Measurements from ENCODE around the gene BRS3.
A peak's percentile ranks its signal among the peaks of the same experiment; 100 is the strongest.

BRS3 gene

DNA sequence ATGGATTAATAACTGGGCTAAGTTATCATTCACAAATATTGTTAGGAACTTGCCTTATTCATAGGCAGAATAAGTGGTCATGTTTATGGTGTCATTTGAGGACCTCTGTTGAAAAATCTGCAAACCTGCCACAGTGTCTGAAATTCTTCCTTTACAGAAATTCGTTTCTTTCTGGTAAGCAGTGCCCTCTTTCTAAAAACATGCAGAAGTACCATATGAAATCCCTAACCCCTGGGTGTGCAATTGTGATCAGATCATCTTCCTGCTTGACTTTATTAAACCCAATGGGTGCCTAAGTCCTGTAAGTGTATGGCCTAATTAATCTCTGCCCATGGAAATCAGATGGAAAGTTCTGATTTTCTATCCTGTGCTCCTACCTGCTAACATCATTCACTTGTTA, 5.3 kb downstream of the BRS3 start:
- TF ChIP-seq, protein P1, sequence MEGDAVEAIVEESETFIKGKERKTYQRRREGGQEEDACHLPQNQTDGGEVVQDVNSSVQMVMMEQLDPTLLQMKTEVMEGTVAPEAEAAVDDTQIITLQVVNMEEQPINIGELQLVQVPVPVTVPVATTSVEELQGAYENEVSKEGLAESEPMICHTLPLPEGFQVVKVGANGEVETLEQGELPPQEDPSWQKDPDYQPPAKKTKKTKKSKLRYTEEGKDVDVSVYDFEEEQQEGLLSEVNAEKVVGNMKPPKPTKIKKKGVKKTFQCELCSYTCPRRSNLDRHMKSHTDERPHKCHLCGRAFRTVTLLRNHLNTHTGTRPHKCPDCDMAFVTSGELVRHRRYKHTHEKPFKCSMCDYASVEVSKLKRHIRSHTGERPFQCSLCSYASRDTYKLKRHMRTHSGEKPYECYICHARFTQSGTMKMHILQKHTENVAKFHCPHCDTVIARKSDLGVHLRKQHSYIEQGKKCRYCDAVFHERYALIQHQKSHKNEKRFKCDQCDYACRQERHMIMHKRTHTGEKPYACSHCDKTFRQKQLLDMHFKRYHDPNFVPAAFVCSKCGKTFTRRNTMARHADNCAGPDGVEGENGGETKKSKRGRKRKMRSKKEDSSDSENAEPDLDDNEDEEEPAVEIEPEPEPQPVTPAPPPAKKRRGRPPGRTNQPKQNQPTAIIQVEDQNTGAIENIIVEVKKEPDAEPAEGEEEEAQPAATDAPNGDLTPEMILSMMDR (IDR thresholded peaks at IDR 0.05; ENCODE audit: low read depth, low read length), result no peak
- H3K27ac ChIP-seq, result no peak overlapping the region
- DNase-seq, result no peak
- H3K9me3 ChIP-seq (ENCODE audit: severe bottlenecking), result no peaks in the 10 kb centered on the region
- no peak overlapping the region for H3K4me3 ChIP-seq (ENCODE audit: low read depth, low read length)
- no peaks in the 10 kb centered on the region for H3K36me3 ChIP-seq
- H3K27me3 ChIP-seq (ENCODE audit: insufficient read depth, low read depth, severe bottlenecking), result peaks cover 62% of the 10 kb centered on the region

DNA sequence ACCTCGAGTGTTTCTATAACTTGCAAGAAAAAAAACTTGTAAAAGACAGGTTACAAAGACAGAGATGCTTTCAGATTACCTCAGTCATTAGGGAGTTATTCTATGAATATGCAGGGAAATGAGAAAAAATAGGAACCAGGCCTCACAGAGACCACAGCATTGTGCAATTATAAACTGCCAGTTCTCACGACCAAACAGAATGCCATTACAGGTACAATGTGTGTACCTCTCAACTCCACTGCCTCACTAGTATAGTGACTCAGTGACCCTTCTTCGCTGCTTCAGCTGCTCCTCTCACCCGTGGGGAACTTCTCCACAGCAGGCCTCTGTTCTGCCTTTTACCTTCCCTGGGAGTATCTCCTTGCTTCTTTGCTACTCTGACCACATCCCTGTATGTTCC, 7.3 kb downstream of the BRS3 start:
- TF ChIP-seq, protein P1 (IDR thresholded peaks at IDR 0.05; ENCODE audit: low read depth, low read length), result no peak
- peaks cover 3% of the 10 kb centered on the region; the same call in 1 of the 2 replicates for H3K36me3 ChIP-seq
- H3K27me3 ChIP-seq (ENCODE audit: insufficient read depth, low read depth, severe bottlenecking), result peaks cover 42% of the 10 kb centered on the region
- no peaks in the 10 kb centered on the region for H3K9me3 ChIP-seq (ENCODE audit: severe bottlenecking)
- H3K4me3 ChIP-seq (ENCODE audit: low read depth, low read length), result no peak overlapping the region
- no peak for DNase-seq
- no peak overlapping the region for H3K27ac ChIP-seq

GRCh38 chrX:136496186-136496763, 8.5 kb downstream of the BRS3 start:
- DNase-seq, result no peak
- Histone ChIP-seq H3K27me3 (ENCODE audit: insufficient read depth, low read depth, severe bottlenecking) (peaks cover 29% of the 10 kb centered on the region), H3K4me3 (ENCODE audit: low read depth, low read length) (peak overlapping the region; percentile 49), H3K27ac (peak overlapping the region; percentile 86), H3K36me3 (peaks cover 13% of the 10 kb centered on the region), H3K9me3 (ENCODE audit: severe bottlenecking) (no peaks in the 10 kb centered on the region)
- TF ChIP-seq, protein P1 (IDR thresholded peaks at IDR 0.05; ENCODE audit: low read depth, low read length), result no peak

DNA sequence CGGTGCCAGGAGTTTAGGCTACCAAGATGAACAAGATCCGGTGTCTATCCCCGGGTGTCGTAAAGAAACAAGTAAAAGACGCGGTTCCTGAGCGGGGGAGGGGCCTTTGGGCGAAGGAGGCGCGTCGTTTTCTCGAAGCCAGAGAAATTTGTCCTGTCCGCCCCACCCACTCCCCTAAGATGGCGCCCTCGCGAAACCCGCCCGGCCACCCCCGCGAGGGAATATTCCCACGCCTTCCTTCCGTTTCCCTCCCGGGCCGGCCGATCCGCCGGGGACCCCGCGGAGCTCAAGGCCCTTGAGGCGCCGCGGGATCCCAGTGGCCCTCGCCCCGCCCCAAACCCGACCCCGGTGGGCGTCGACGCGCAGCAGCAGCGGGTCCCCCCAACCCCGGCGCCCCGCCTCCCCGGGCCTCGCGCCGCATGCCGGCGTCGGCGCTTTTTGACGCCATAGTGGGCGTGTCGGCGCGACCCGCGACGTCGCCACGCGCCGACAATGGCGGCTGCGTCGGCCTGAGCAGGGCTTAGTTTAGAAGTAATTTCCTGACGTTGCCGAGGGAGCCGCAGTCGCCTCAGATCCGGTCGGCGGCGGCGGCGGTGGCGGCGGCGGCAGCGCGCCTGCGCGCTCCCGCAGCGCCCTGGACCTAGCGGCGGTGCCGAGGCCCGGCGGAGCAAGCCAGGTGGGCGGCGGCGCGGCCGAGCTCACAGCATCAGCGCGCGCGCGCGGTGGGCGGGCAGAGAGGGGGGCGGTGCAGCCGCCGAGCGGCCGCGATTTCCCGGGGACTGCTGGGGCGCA, 9.2 kb downstream of the BRS3 start:
- Histone ChIP-seq H3K27ac (peak overlapping the region; percentile 86), H3K36me3 (peaks cover 19% of the 10 kb centered on the region), H3K27me3 (ENCODE audit: insufficient read depth, low read depth, severe bottlenecking) (peaks cover 27% of the 10 kb centered on the region), H3K9me3 (ENCODE audit: severe bottlenecking) (no peaks in the 10 kb centered on the region), H3K4me3 (ENCODE audit: low read depth, low read length) (peak overlapping the region; percentile 85)
- DNase-seq, result peak; percentile 78
- TF ChIP-seq, protein P1 (IDR thresholded peaks at IDR 0.05; ENCODE audit: low read depth, low read length), result no peak

DNA sequence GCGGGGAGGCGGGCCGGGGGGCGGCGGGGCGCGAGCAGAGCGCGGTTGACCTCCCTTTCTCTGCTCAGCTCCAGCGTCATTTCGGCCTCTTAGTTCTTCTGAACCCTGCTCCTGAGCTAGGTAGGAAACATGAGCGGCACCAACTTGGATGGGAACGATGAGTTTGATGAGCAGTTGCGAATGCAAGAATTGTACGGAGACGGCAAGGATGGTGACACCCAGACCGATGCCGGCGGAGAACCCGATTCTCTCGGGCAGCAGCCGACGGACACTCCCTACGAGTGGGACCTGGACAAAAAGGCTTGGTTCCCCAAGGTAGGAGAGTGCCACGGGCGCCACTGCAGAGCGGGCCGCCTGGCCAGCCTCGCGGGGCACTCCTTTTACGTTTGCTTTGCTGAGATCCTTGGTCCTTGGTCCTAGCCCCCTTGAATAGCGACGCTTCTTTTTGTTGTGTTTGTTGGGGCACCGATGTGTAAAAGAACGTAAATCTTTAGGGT, 9.9 kb downstream of the BRS3 start, which contains the start of gene HTATSF1:
Gene HTATSF1, plus strand, starts transcription at position 37 of the 497 bp plus-strand sequence. Its CDS starts 93 bp downstream, at position 130.
- no peaks in the 10 kb centered on the region for H3K9me3 ChIP-seq (ENCODE audit: severe bottlenecking)
- TF ChIP-seq, protein P1 (IDR thresholded peaks at IDR 0.05; ENCODE audit: low read depth, low read length), result no peak
- DNase-seq, result no peak
- H3K27ac ChIP-seq, result peak within 1 kb of the TSS; percentile 86
- H3K4me3 ChIP-seq (ENCODE audit: low read depth, low read length), result peak within 1 kb of the TSS; percentile 85
- H3K36me3 ChIP-seq, result peaks cover 19% of the 10 kb centered on the region
- H3K27me3 ChIP-seq (ENCODE audit: insufficient read depth, low read depth, severe bottlenecking), result peaks cover 20% of the 10 kb centered on the region
